HepG2 (cell line): ENCODE data around the gene PRPS1L1. TPM values are rescaled to one million over a fixed set of nuclear protein-coding genes. Genes with fewer than 3 reads are reported as not detected.

Experiments used
- ATAC-seq: fragments of 200-7000 bp; cut with Tn5 transposase; 3 replicates; pipeline ENCODE4 v1.9.1; 2020; ENCODE audit warnings: mild to moderate bottlenecking, moderate library complexity
- BruUV-seq: library from RNA; stranded (reverse); fragments of 400-500 nt; replicated peaks from 2 replicates; lab custom pipeline; 2021; lab: Mats Ljungman, UMichigan
- CTCF ChIA-PET: fragments of 300-600 bp; formaldehyde crosslinking; extraction: SDS; loops from one replicate; lab custom pipeline; 2021; ENCODE audit warnings: low total read pairs, inconsistent platforms, low intra/inter-chr PET ratio; lab: Yijun Ruan, JAX
- POLR2A ChIA-PET: fragments of 350-600 bp; sonication (Branson Sonifier 250); formaldehyde crosslinking; loops from one replicate; lab custom pipeline; 2020; ENCODE audit warnings: antibody characterized with exemption, inconsistent platforms; lab: Yijun Ruan, JAX
- DNase-seq: peaks from one replicate; pipeline ENCODE4 v3.0.0-alpha.2; 2015; ENCODE audit warnings: low spot score
- FAIRE-seq: peaks from 3 replicates; lab custom pipeline; 2011; peaks lifted over from hg19 to GRCh38; lab: Jason Lieb, UNC
- H2AFZ ChIP-seq: one replicate; pipeline ENCODE4 v1.6.1; 2011; ENCODE audit warnings: low read length, inconsistent platforms
- H3K27ac ChIP-seq: fragments of 300-600 bp; 3 replicates; pipeline ENCODE4 v1.8.0; 2011; ENCODE audit warnings: mixed run types, mild to moderate bottlenecking, mixed read lengths, low read length, inconsistent platforms; ENCODE audit not compliant: insufficient read depth; ENCODE audit errors: extremely low read length
- H3K27me3 ChIP-seq, 2 experiments: fragments of 200-600 bp in 1 of 2; 2 replicates in 1 of 2; 3 replicates in 1 of 2; pipeline versions ENCODE4 v1.6.0 to v1.8.0; 2011; ENCODE audit warnings: low read length in 2 of 2, mild to moderate bottlenecking in 2 of 2, moderate library complexity in 2 of 2, inconsistent platforms in 1 of 2; ENCODE audit not compliant: insufficient read depth in 2 of 2, control insufficient read depth in 1 of 2
- H3K36me3 ChIP-seq, 2 experiments: fragments of 200-600 bp in 1 of 2; replicated peaks in 1 of 2; 2 replicates in 1 of 2; 3 replicates in 1 of 2; pipeline versions ENCODE4 v1.5.1 to v1.8.0; 2011; ENCODE audit warnings: low read length in 2 of 2, inconsistent platforms in 1 of 2; ENCODE audit not compliant: insufficient read depth in 2 of 2, control insufficient read depth in 1 of 2
- H3K4me1 ChIP-seq: 2 replicates; pipeline ENCODE4 v1.5.1; 2012; ENCODE audit warnings: low read length, inconsistent platforms; ENCODE audit not compliant: insufficient read depth
- H3K4me2 ChIP-seq: 2 replicates; pipeline ENCODE4 v1.6.0; 2011; ENCODE audit warnings: low read depth, low read length, inconsistent platforms
- H3K4me3 ChIP-seq, 3 experiments: fragments of 200-600 bp in 1 of 3; sonication (generic), shearing (Covaris generic) in 1 of 3; replicated peaks in 1 of 3; 2 replicates each; pipeline ENCODE4 v1.5.1; 2011 to 2016; ENCODE audit warnings: low read length in 3 of 3, inconsistent platforms in 2 of 3, low read depth in 2 of 3, mild to moderate bottlenecking in 2 of 3, control low read depth in 1 of 3, mixed read lengths in 1 of 3; ENCODE audit not compliant: insufficient read depth in 1 of 3
- H3K79me2 ChIP-seq: one replicate; pipeline ENCODE4 v1.6.1; 2011; ENCODE audit warnings: low read length, inconsistent platforms; ENCODE audit not compliant: insufficient read depth
- H3K9ac ChIP-seq: 2 replicates; pipeline ENCODE4 v1.6.0; 2011; ENCODE audit warnings: mild to moderate bottlenecking, low read depth, low read length, inconsistent platforms; ENCODE audit not compliant: insufficient read depth
- H3K9me3 ChIP-seq: 2 replicates; pipeline ENCODE4 v1.5.1; 2012; ENCODE audit warnings: mild to moderate bottlenecking, low read length
- H4K20me1 ChIP-seq: 2 replicates; pipeline ENCODE4 v1.6.0; 2011; ENCODE audit warnings: inconsistent platforms, mild to moderate bottlenecking, low read length, moderate library complexity; ENCODE audit not compliant: insufficient read depth
- FOXK1 ChIP-seq: sonication (generic); formaldehyde crosslinking; IDR thresholded peaks from 2 replicates; pipeline ENCODE4 v1.4.0; 2020; ENCODE audit warnings: low read depth, missing genetic modification reagents, borderline replicate concordance
- HNRNPUL1 ChIP-seq: fragments of 200-400 bp; formaldehyde crosslinking; IDR thresholded peaks from 2 replicates; pipeline ENCODE4 v1.6.1; 2017; ENCODE audit warnings: low read depth, mild to moderate bottlenecking, low read length, moderate library complexity
- RBAK ChIP-seq: sonication (generic); formaldehyde crosslinking; IDR thresholded peaks from 2 replicates; pipeline ENCODE4 v1.5.1; 2020; ENCODE audit warnings: mild to moderate bottlenecking, missing genetic modification reagents
- SIN3B ChIP-seq: fragments of 150-350 bp; IDR thresholded peaks from 2 replicates; pipeline ENCODE4 v1.6.1; 2014; ENCODE audit warnings: low read length
- ZBTB7A ChIP-seq: sonication (generic); formaldehyde crosslinking; IDR thresholded peaks from 2 replicates; pipeline ENCODE4 v1.8.0; 2022; ENCODE audit warnings: mild to moderate bottlenecking, missing genetic modification reagents
- ZNF180 ChIP-seq: sonication (generic); formaldehyde crosslinking; IDR thresholded peaks from 2 replicates; pipeline ENCODE4 v1.4.0; 2020; ENCODE audit warnings: low read depth, missing genetic modification reagents, borderline replicate concordance
- ZNF263 ChIP-seq: sonication (generic); formaldehyde crosslinking; IDR thresholded peaks from 2 replicates; pipeline ENCODE4 v1.4.0; 2020; ENCODE audit warnings: missing genetic modification reagents
- ZNF670 ChIP-seq: sonication (generic); formaldehyde crosslinking; IDR thresholded peaks from 2 replicates; pipeline ENCODE4 v1.8.0; 2022; ENCODE audit warnings: mild to moderate bottlenecking, missing genetic modification reagents, borderline replicate concordance
- ZNF761 ChIP-seq: sonication (generic); formaldehyde crosslinking; conservative IDR thresholded peaks from 2 replicates; pipeline ENCODE4 v1.4.0; 2020; ENCODE audit warnings: mild to moderate bottlenecking, missing genetic modification reagents
- ZNF883 ChIP-seq: sonication (generic); formaldehyde crosslinking; IDR thresholded peaks from 2 replicates; pipeline ENCODE4 v1.5.1; 2020; ENCODE audit warnings: mild to moderate bottlenecking, missing genetic modification reagents; ENCODE audit errors: not compliant biosample characterization
- ZSCAN5A ChIP-seq: sonication (generic); formaldehyde crosslinking; IDR thresholded peaks from 2 replicates; pipeline ENCODE4 v1.8.0; 2022; ENCODE audit warnings: mild to moderate bottlenecking, missing genetic modification reagents, borderline replicate concordance
- WGBS: methylation state at CpG from one replicate; pipeline ENCODE4 v1.1.6; 2017; ENCODE audit warnings: low lambda C conversion rate; 5-methylcytosine and 5-hydroxymethylcytosine counted together
- in situ Hi-C: cut with HindIII; loops from 2 replicates; pipeline ENCODE4 v1.10.0; 2017; ENCODE audit warnings: low pct_unique_long_range_greater_than_20kb; ENCODE audit not compliant: extremely low pct_ligation_motif_present
- intact Hi-C: fragments of 100-400 bp; cut with micrococcal nuclease; formaldehyde crosslinking; loops from one replicate; pipeline ENCODE4 v1.10.0; 2022; ENCODE audit not compliant: unreplicated experiment
- polyA plus RNA-seq, 8 experiments: library from polyadenylated mRNA; depleted of rRNA in 3 of 8; stranded (reverse) in 7 of 8; unstranded in 1 of 8; fragments of >200 nt; fragmentation: Illumina TruSeq in 4 of 8; extraction: Trizol in 4 of 8; gene quantifications; 2 replicates each; pipeline versions ENCODE4 v1.2.1 to v1.2.3, GENCODE V29; 2011 to 2016; ENCODE audit warnings: low read depth in 4 of 8, missing spikeins in 1 of 8, mixed read lengths in 1 of 8; ENCODE audit not compliant: insufficient read depth in 1 of 8
- total RNA-seq, 5 experiments: library from RNA; depleted of rRNA; stranded (reverse); fragments of >200 nt; fragmentation: Illumina TruSeq; extraction: Trizol; gene quantifications; 2 replicates each; pipeline ENCODE4 v1.2.3, GENCODE V29; 2016; ENCODE audit warnings: low read depth in 1 of 5

The PRPS1L1 gene
- total and polyA plus RNA-seq, 2 of the 13 experiments (the other 11 are each of a cell fraction or from before 2014, with no cell fraction given) = not detected

GRCh38 chr7:18003286-18003994 is 24.2 kb downstream of the PRPS1L1 start:
- H3K27ac ChIP-seq = no peak overlapping the region
- POLR2A ChIA-PET = no interaction called here
- H3K36me3 ChIP-seq = no peaks in the 10 kb centered on the region
- H4K20me1 ChIP-seq = no peaks in the 10 kb centered on the region
- WGBS = 36% methylated on average over 4 of the region's 4 CpGs
- no peaks in the 10 kb centered on the region for H3K9me3 ChIP-seq
- TF ChIP-seq FOXK1 (CRISPR knock-in tag) = no peak
- no peak for TF ChIP-seq ZBTB7A (CRISPR knock-in tag)
- TF ChIP-seq ZSCAN5A (CRISPR knock-in tag) = no peak
- TF ChIP-seq SIN3B = no peak
- TF ChIP-seq, all 625 proteins: peak for 0
- H3K27me3 ChIP-seq = no peaks in the 10 kb centered on the region
- no TSS peak for BruUV-seq
- no peaks in the 10 kb centered on the region for H3K79me2 ChIP-seq
- FAIRE-seq = no peak
- CTCF ChIA-PET = no interaction called here
- no peak overlapping the region for H3K9ac ChIP-seq
- no peak overlapping the region for H2AFZ ChIP-seq
- DNase-seq = no peak
- no peak overlapping the region for H3K4me3 ChIP-seq
- no peaks in the 10 kb centered on the region for H3K4me1 ChIP-seq
- intact Hi-C loops (no loop called here), in situ Hi-C loops (no loop called here)
- no peak for ATAC-seq
- no peak overlapping the region for H3K4me2 ChIP-seq

- in situ Hi-C loops (no loop called here), intact Hi-C loops (no loop called here)
- Histone ChIP-seq H4K20me1 (no peaks in the 10 kb centered on the region), H3K9ac (no peak overlapping the region), H3K4me2 (no peak overlapping the region), H3K36me3 (no peaks in the 10 kb centered on the region), H3K9me3 (no peaks in the 10 kb centered on the region), H2AFZ (no peak overlapping the region), H3K27me3 (no peaks in the 10 kb centered on the region), H3K4me1 (no peaks in the 10 kb centered on the region), H3K27ac (no peak overlapping the region), H3K79me2 (no peaks in the 10 kb centered on the region), H3K4me3 (no peak overlapping the region)
- CTCF ChIA-PET = no interaction called here
- no TSS peak for BruUV-seq
- WGBS = 7% methylated on average over 2 of the region's 2 CpGs
- no peak for ATAC-seq
- FAIRE-seq = no peak
- POLR2A ChIA-PET = no interaction called here
- no peak for TF ChIP-seq ZNF883 (CRISPR knock-in tag)
- peak; percentile 80; the same call in 1 of the 2 replicates for TF ChIP-seq RBAK (CRISPR knock-in tag)
- no peak for TF ChIP-seq ZNF670 (CRISPR knock-in tag)
- TF ChIP-seq ZNF180 (CRISPR knock-in tag) = no peak
- TF ChIP-seq ZNF761 (CRISPR knock-in tag) = no peak
- TF ChIP-seq HNRNPUL1 = no peak
- no peak for TF ChIP-seq ZNF263 (CRISPR knock-in tag)
- DNase-seq = no peak
These were observed 29.0 kb downstream of the PRPS1L1 start for GRCh38 chr7:17998692-17999091.
